GM12878 (cell line): ENCODE results near the gene TIGAR. TPM values are rescaled to one million over a fixed set of nuclear protein-coding genes. Genes with fewer than 3 reads are reported as not detected.

Experiments
- ATAC-seq: fragments of 200-7000 bp; cut with Tn5 transposase; 3 replicates; pipeline ENCODE4 v1.9.1; 2020; ENCODE audit warnings: mild to moderate bottlenecking, moderate library complexity
- BruUV-seq: library from RNA; stranded (reverse); fragments of 400-500 nt; replicated peaks from 2 replicates; lab custom pipeline; 2021; lab: Mats Ljungman, UMichigan
- CTCF ChIA-PET: fragments of 300-600 bp; sonication (Branson Sonifier 250); formaldehyde crosslinking; extraction: SDS; loops from one replicate; lab custom pipeline; 2021; ENCODE audit warnings: inconsistent platforms; lab: Yijun Ruan, JAX
- POLR2A ChIA-PET: fragments of 350-600 bp; formaldehyde crosslinking; extraction: SDS; loops from one replicate; lab custom pipeline; 2021; ENCODE audit warnings: inconsistent platforms; lab: Charles Lee
- RAD21 ChIA-PET: fragments of 300-600 bp; sonication (Branson Sonifier 250); formaldehyde crosslinking; loops from one replicate; lab custom pipeline; 2023; ENCODE audit warnings: antibody characterized with exemption; ENCODE audit not compliant: unreplicated experiment; lab: Charles Lee
- SMC1A ChIA-PET: fragments of 300-600 bp; sonication (Branson Sonifier 250); formaldehyde crosslinking; loops from one replicate; lab custom pipeline; 2023; ENCODE audit not compliant: unreplicated experiment, uncharacterized antibody; lab: Charles Lee
- DNase-seq: peaks from one replicate; pipeline ENCODE4 v3.0.0-alpha.2; 2011; ENCODE audit warnings: low read depth, low spot score
- FAIRE-seq: peaks from 3 replicates; lab custom pipeline; 2011; peaks lifted over from hg19 to GRCh38; lab: Jason Lieb, UNC
- H2AFZ ChIP-seq: 2 replicates; pipeline ENCODE4 v1.6.0; 2011; ENCODE audit warnings: low read depth, low read length, control low read depth; ENCODE audit not compliant: control insufficient read depth
- H3K27ac ChIP-seq: 2 replicates; pipeline ENCODE4 v1.5.1; 2011; ENCODE audit warnings: control low read depth; ENCODE audit not compliant: control insufficient read depth, insufficient read depth
- H3K27me3 ChIP-seq, 2 experiments: replicated peaks in 1 of 2; 2 replicates each; pipeline versions ENCODE4 v1.6.0 to v1.6.1; 2011; ENCODE audit warnings: low read length in 1 of 2; ENCODE audit not compliant: control insufficient read depth in 2 of 2, insufficient read depth in 2 of 2
- H3K36me3 ChIP-seq, 2 experiments: 2 replicates each; pipeline ENCODE4 v1.5.1; 2011; ENCODE audit warnings: low read length in 1 of 2; ENCODE audit not compliant: control insufficient read depth in 2 of 2, insufficient read depth in 2 of 2
- H3K4me1 ChIP-seq: 2 replicates; pipeline ENCODE4 v1.6.1; 2011; ENCODE audit warnings: mild to moderate bottlenecking, low read length, moderate library complexity, mixed read lengths; ENCODE audit not compliant: control insufficient read depth, insufficient read depth
- H3K4me2 ChIP-seq: 2 replicates; pipeline ENCODE4 v1.6.0; 2011; ENCODE audit warnings: control low read depth; ENCODE audit not compliant: control insufficient read depth, insufficient read depth
- H3K4me3 ChIP-seq: fragments of 200-600 bp; sonication (generic); 2 replicates; pipeline ENCODE4 v1.5.1; 2016
- H3K79me2 ChIP-seq: 2 replicates; pipeline ENCODE4 v1.6.0; 2011; ENCODE audit warnings: low read length; ENCODE audit not compliant: control insufficient read depth, insufficient read depth
- H3K9ac ChIP-seq: 2 replicates; pipeline ENCODE4 v1.8.0; 2011; ENCODE audit warnings: low read length, control low read depth, mixed read lengths; ENCODE audit not compliant: control insufficient read depth, insufficient read depth
- H3K9me3 ChIP-seq: replicated peaks from 3 replicates; pipeline ENCODE4 v1.5.1; 2011; ENCODE audit warnings: mild to moderate bottlenecking, low read length; ENCODE audit not compliant: control insufficient read depth, insufficient read depth
- H4K20me1 ChIP-seq: 2 replicates; pipeline ENCODE4 v1.6.0; 2011; ENCODE audit not compliant: control insufficient read depth, insufficient read depth
- CBFB ChIP-seq: IDR thresholded peaks from 2 replicates; pipeline ENCODE4 v1.6.1; 2016; ENCODE audit warnings: antibody characterized with exemption, low read depth
- CBX5 ChIP-seq: sonication (generic); IDR thresholded peaks from 2 replicates; pipeline ENCODE4 v1.6.1; 2016; ENCODE audit warnings: low read depth, moderate library complexity, mild to moderate bottlenecking, inconsistent platforms
- DPF2 ChIP-seq: fragments of 450-650 bp; IDR thresholded peaks from 2 replicates; pipeline ENCODE4 v1.6.1; 2017; ENCODE audit warnings: mild to moderate bottlenecking
- MTA3 ChIP-seq: IDR thresholded peaks from 2 replicates; pipeline ENCODE4 v1.6.1; 2012; ENCODE audit warnings: low read length, inconsistent platforms, borderline replicate concordance
- MYB ChIP-seq: fragments of 150-350 bp; IDR thresholded peaks from 2 replicates; pipeline ENCODE4 v1.6.1; 2014; ENCODE audit warnings: mild to moderate bottlenecking, low read depth, low read length, borderline replicate concordance
- NBN ChIP-seq: fragments of 450-650 bp; IDR thresholded peaks from 2 replicates; pipeline ENCODE4 v1.6.1; 2016
- PAX5 ChIP-seq: IDR thresholded peaks from 2 replicates; pipeline ENCODE4 v1.6.1; 2011; ENCODE audit warnings: low read depth, low read length, borderline replicate concordance
- RAD21 ChIP-seq: IDR thresholded peaks from 2 replicates; pipeline ENCODE4 v1.6.1; 2011; ENCODE audit warnings: mild to moderate bottlenecking, low read depth, low read length, moderate library complexity; ENCODE audit not compliant: insufficient read depth
- SMC3 ChIP-seq: IDR thresholded peaks from 2 replicates; pipeline ENCODE4 v1.6.1; 2011; ENCODE audit warnings: low read length, improper control_type of control experiment, borderline replicate concordance
- TCF3 ChIP-seq: IDR thresholded peaks from 2 replicates; pipeline ENCODE4 v1.6.1; 2012; ENCODE audit warnings: low read depth, mild to moderate bottlenecking, low read length, borderline replicate concordance; ENCODE audit not compliant: insufficient read depth
- YY1 ChIP-seq: IDR thresholded peaks from 2 replicates; pipeline ENCODE4 v1.6.1; 2011; ENCODE audit warnings: low read depth, mild to moderate bottlenecking, low read length
- in situ Hi-C: fragments of 300-500 bp; cut with MboI; formaldehyde crosslinking; loops from 9 replicates; pipeline ENCODE4 v1.14.3; 2018; ENCODE audit warnings: mixed read lengths
- intact Hi-C: fragments of 100-400 bp; cut with micrococcal nuclease; formaldehyde crosslinking; loops from one replicate; pipeline ENCODE4 v1.14.2; 2022; ENCODE audit not compliant: unreplicated experiment
- polyA plus RNA-seq, 11 experiments: library from polyadenylated mRNA; depleted of rRNA in 4 of 11; unstranded in 6 of 11; stranded (reverse) in 5 of 11; fragments of >200 nt; fragmentation: Nextera tagmentation in 4 of 11; fragmentation: Illumina TruSeq in 1 of 11; extraction: Ambion mirVana in 4 of 11; extraction: Trizol in 1 of 11; gene quantifications; 1 replicate in 1 of 11; 2 replicates in 10 of 11; pipeline versions ENCODE4 v1.2.1 to v1.2.3, GENCODE V29; 2011 to 2016; ENCODE audit warnings: inconsistent platforms in 2 of 11, missing spikeins in 2 of 11, low read depth in 1 of 11
- total RNA-seq, 4 experiments: library from RNA; depleted of rRNA in 3 of 4; stranded (reverse); fragments of >200 nt in 3 of 4; fragmentation: Illumina TruSeq in 1 of 4; extraction: Trizol in 1 of 4; gene quantifications; 2 replicates each; pipeline versions ENCODE4 v1.2.1 to v1.2.3, GENCODE V29; 2013 to 2021
- TF ChIP-seq, protein P1 (sequence below), 3 experiments: IDR thresholded peaks in 2 of 3; conservative IDR thresholded peaks in 1 of 3; 2 replicates each; pipeline ENCODE4 v1.5.1; 2011; ENCODE audit warnings: low read depth in 3 of 3, low read length in 3 of 3, mild to moderate bottlenecking in 3 of 3, control low read depth in 2 of 3, moderate library complexity in 2 of 3, inconsistent platforms in 1 of 3, mixed read lengths in 1 of 3; ENCODE audit not compliant: control insufficient read depth in 2 of 3, insufficient read depth in 1 of 3; ENCODE audit errors: extremely low read depth in 1 of 3
- TF ChIP-seq, protein P2 (sequence below): fragments of 450-650 bp; IDR thresholded peaks from 2 replicates; pipeline ENCODE4 v1.6.1; 2018; ENCODE audit warnings: borderline replicate concordance, mild to moderate bottlenecking; ENCODE audit not compliant: partially characterized antibody

Gene TIGAR
- total and polyA plus RNA-seq, 10 of the 15 experiments (the other 5 are each of a cell fraction or from before 2014, with no cell fraction given): 7.6 to 45.7 (median 16.5) TPM

- BruUV-seq: no TSS peak
- intact Hi-C loops: loop anchor here (10.0 kb wide), 1 partner anchor 471 kb away; no protein-coding TSS in a partner anchor
- ATAC-seq (peak; percentile 86), FAIRE-seq (no peak), DNase-seq (no peak)
- no peak overlapping the region for H3K4me2 ChIP-seq
- no peaks in the 10 kb centered on the region for H3K27me3 ChIP-seq
- H3K27ac ChIP-seq: no peak overlapping the region
- TF ChIP-seq NBN (no peak), YY1 (peak; percentile 87), MYB (no peak), CBX5 (no peak), PAX5 (no peak), RAD21 (peak; percentile 57), DPF2 (no peak), CBFB (no peak), TCF3 (no peak), SMC3 (peak; percentile 27; the same call in 1 of the 2 replicates), MTA3 (no peak)
- TF ChIP-seq, protein P1, sequence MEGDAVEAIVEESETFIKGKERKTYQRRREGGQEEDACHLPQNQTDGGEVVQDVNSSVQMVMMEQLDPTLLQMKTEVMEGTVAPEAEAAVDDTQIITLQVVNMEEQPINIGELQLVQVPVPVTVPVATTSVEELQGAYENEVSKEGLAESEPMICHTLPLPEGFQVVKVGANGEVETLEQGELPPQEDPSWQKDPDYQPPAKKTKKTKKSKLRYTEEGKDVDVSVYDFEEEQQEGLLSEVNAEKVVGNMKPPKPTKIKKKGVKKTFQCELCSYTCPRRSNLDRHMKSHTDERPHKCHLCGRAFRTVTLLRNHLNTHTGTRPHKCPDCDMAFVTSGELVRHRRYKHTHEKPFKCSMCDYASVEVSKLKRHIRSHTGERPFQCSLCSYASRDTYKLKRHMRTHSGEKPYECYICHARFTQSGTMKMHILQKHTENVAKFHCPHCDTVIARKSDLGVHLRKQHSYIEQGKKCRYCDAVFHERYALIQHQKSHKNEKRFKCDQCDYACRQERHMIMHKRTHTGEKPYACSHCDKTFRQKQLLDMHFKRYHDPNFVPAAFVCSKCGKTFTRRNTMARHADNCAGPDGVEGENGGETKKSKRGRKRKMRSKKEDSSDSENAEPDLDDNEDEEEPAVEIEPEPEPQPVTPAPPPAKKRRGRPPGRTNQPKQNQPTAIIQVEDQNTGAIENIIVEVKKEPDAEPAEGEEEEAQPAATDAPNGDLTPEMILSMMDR (IDR thresholded peaks at IDR 0.05 in 2 of 3, conservative IDR thresholded peaks at IDR 0.05 in 1 of 3; ENCODE audit: control insufficient read depth in 2 of 3, extremely low read depth in 1 of 3, insufficient read depth in 1 of 3, low read depth in 3 of 3, low read length in 3 of 3): peak; percentile 43 to 70 (median 64)
- TF ChIP-seq, protein P2, sequence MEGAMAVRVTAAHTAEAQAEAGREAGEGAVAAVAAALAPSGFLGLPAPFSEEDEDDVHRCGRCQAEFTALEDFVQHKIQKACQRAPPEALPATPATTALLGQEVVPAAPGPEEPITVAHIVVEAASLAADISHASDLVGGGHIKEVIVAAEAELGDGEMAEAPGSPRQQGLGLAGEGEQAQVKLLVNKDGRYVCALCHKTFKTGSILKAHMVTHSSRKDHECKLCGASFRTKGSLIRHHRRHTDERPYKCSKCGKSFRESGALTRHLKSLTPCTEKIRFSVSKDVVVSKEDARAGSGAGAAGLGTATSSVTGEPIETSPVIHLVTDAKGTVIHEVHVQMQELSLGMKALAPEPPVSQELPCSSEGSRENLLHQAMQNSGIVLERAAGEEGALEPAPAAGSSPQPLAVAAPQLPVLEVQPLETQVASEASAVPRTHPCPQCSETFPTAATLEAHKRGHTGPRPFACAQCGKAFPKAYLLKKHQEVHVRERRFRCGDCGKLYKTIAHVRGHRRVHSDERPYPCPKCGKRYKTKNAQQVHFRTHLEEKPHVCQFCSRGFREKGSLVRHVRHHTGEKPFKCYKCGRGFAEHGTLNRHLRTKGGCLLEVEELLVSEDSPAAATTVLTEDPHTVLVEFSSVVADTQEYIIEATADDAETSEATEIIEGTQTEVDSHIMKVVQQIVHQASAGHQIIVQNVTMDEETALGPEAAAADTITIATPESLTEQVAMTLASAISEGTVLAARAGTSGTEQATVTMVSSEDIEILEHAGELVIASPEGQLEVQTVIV: no peak
- H3K36me3 ChIP-seq: peaks cover 0 to 4% of the 10 kb centered on the region in 2 experiments
- no peaks in the 10 kb centered on the region for H4K20me1 ChIP-seq
- no peak overlapping the region for H3K4me3 ChIP-seq
- ChIA-PET RAD21 (no interaction called here), POLR2A (no interaction called here), CTCF (interaction anchor here (1.0 kb wide), 1 partner anchor 362 kb away, joined by 3 read pairs; no protein-coding TSS in a partner anchor), SMC1A (no interaction called here)
- no peaks in the 10 kb centered on the region for H3K79me2 ChIP-seq
- in situ Hi-C loops: no loop called here
- H3K9me3 ChIP-seq: no peaks in the 10 kb centered on the region
- no peak overlapping the region for H3K9ac ChIP-seq
- no peak overlapping the region for H2AFZ ChIP-seq
- no peaks in the 10 kb centered on the region for H3K4me1 ChIP-seq
These were observed 35.0 kb downstream of the TIGAR start for GRCh38 chr12:4356041-4356327.
